Liver (tissue), 3 donors: Measurements from ENCODE around the gene HPCAL1.

Source experiments
- CTCF ChIP-seq: fragments of 150-350 bp; IDR thresholded peaks from 2 replicates; pipeline ENCODE4 v1.5.1; 2017; ENCODE audit warnings: improper control_type of control experiment, low read depth, low read length; ENCODE audit not compliant: missing input control
- JUND ChIP-seq, 2 donors: IDR thresholded peaks; 2 replicates each; pipeline ENCODE4 v1.6.1; 2016; ENCODE audit warnings: antibody characterized with exemption in 2 of 2
- RAD21 ChIP-seq, 2 donors: IDR thresholded peaks; 2 replicates each; pipeline ENCODE4 v1.6.1; 2016; ENCODE audit warnings: antibody characterized with exemption in 2 of 2, mild to moderate bottlenecking in 2 of 2
- REST ChIP-seq: IDR thresholded peaks from 2 replicates; pipeline ENCODE4 v1.6.1; 2016; ENCODE audit warnings: antibody characterized with exemption, mild to moderate bottlenecking
- SP1 ChIP-seq: IDR thresholded peaks from 2 replicates; pipeline ENCODE4 v1.6.1; 2018; ENCODE audit warnings: antibody characterized with exemption, mild to moderate bottlenecking
- TAF1 ChIP-seq: conservative IDR thresholded peaks from 2 replicates; pipeline ENCODE4 v1.6.1; 2016; ENCODE audit warnings: antibody characterized with exemption, mild to moderate bottlenecking
- YY1 ChIP-seq: IDR thresholded peaks from 2 replicates; pipeline ENCODE4 v1.6.1; 2016; ENCODE audit warnings: antibody characterized with exemption, mild to moderate bottlenecking
- donor health status: healthy.
- donor health status: healthy.

GRCh38 chr2:10308866-10309265 is 6.2 kb downstream of the HPCAL1 start:
- TF ChIP-seq CTCF (no peak), RAD21 (IDR thresholded peaks at IDR 0.05) (no peak), TAF1 (no peak), YY1 (no peak), REST (no peak), JUND (IDR thresholded peaks at IDR 0.05) (no peak), SP1 (no peak)
